ENCODE data around the gene ITGAV. TPM values are rescaled to one million over a fixed set of nuclear protein-coding genes. Genes with fewer than 3 reads are reported as not detected.

Gene ITGAV
- total and polyA plus RNA-seq, 2 donors from 2014 or later, result 26.3 to 99.0 TPM

GRCh38 chr2:186590350-186590758, 498 bp downstream of the ITGAV start:
- Histone ChIP-seq H3K27ac (ENCODE audit: low read depth in 2 of 2, low read length in 2 of 2) (peak overlapping the region; percentile 92 to 96), H3K9me3 (ENCODE audit: control insufficient read depth in 2 of 3, insufficient read depth in 1 of 3, low read length in 3 of 3) (no peaks in the 10 kb centered on the region), H3K36me3 (ENCODE audit: control insufficient read depth in 2 of 3, insufficient read depth in 3 of 3, low read length in 3 of 3) (no peaks in the 10 kb centered on the region), H3K4me1 (ENCODE audit: control insufficient read depth in 2 of 3, insufficient read depth in 2 of 3, low read depth in 1 of 3, low read length in 3 of 3) (peaks cover 0 to 13% (median 6%) of the 10 kb centered on the region in 3 donors), H3K27me3 (ENCODE audit: control insufficient read depth, insufficient read depth, low read length) (no peaks in the 10 kb centered on the region), H3K9ac (ENCODE audit: low read length in 3 of 3) (peak overlapping the region; percentile 12 to 82 (median 60)), H3K4me3 (ENCODE audit: low read length in 3 of 3) (peak overlapping the region; percentile 73 to 97 (median 93))
- DNase-seq (peak in 4 of 5 donors; percentile 58 to 83 (median 76)), FAIRE-seq (no peak)
- no peak for TF ChIP-seq CTCF (IDR thresholded peaks at IDR 0.05; ENCODE audit: borderline replicate concordance, extremely low read depth, insufficient read depth)
- intact Hi-C loops (cut with DNase I), result no loop called here

GRCh38 chr2:186590759-186591505, 1.1 kb downstream of the ITGAV start:
- peak overlapping the region; percentile 92 to 96 for H3K27ac ChIP-seq (ENCODE audit: low read depth in 2 of 2, low read length in 2 of 2)
- intact Hi-C loops (cut with DNase I), result no loop called here
- no peaks in the 10 kb centered on the region for H3K36me3 ChIP-seq (ENCODE audit: control insufficient read depth in 2 of 3, insufficient read depth in 3 of 3, low read length in 3 of 3)
- TF ChIP-seq CTCF (IDR thresholded peaks at IDR 0.05; ENCODE audit: borderline replicate concordance, extremely low read depth, insufficient read depth), result no peak
- H3K4me3 ChIP-seq (ENCODE audit: low read length in 3 of 3), result peak overlapping the region; percentile 73 to 97 (median 93)
- no peak for FAIRE-seq
- H3K4me1 ChIP-seq (ENCODE audit: control insufficient read depth in 2 of 3, insufficient read depth in 2 of 3, low read depth in 1 of 3, low read length in 3 of 3), result peaks cover 0 to 16% (median 6%) of the 10 kb centered on the region in 3 donors
- peak overlapping the region; percentile 12 to 82 (median 60) for H3K9ac ChIP-seq (ENCODE audit: low read length in 3 of 3)
- H3K27me3 ChIP-seq (ENCODE audit: control insufficient read depth, insufficient read depth, low read length), result no peaks in the 10 kb centered on the region
- DNase-seq, result peak in 4 of 5 donors; percentile 35 to 78 (median 59)
- no peaks in the 10 kb centered on the region for H3K9me3 ChIP-seq (ENCODE audit: control insufficient read depth in 2 of 3, insufficient read depth in 1 of 3, low read length in 3 of 3)

GRCh38 chr2:186591506-186591890, 1.6 kb downstream of the ITGAV start:
- Histone ChIP-seq H3K4me1 (ENCODE audit: control insufficient read depth in 2 of 3, insufficient read depth in 2 of 3, low read depth in 1 of 3, low read length in 3 of 3) (peaks cover 0 to 16% (median 6%) of the 10 kb centered on the region in 3 donors), H3K27ac (ENCODE audit: low read depth in 2 of 2, low read length in 2 of 2) (peak overlapping the region in 1 of 2 donors; percentile 92), H3K9ac (ENCODE audit: low read length in 3 of 3) (peak overlapping the region; percentile 12 to 82 (median 60)), H3K4me3 (ENCODE audit: low read length in 3 of 3) (peak overlapping the region; percentile 73 to 97 (median 93)), H3K36me3 (ENCODE audit: control insufficient read depth in 2 of 3, insufficient read depth in 3 of 3, low read length in 3 of 3) (no peaks in the 10 kb centered on the region), H3K27me3 (ENCODE audit: control insufficient read depth, insufficient read depth, low read length) (no peaks in the 10 kb centered on the region), H3K9me3 (ENCODE audit: control insufficient read depth in 2 of 3, insufficient read depth in 1 of 3, low read length in 3 of 3) (no peaks in the 10 kb centered on the region)
- no peak for TF ChIP-seq CTCF (IDR thresholded peaks at IDR 0.05; ENCODE audit: borderline replicate concordance, extremely low read depth, insufficient read depth)
- FAIRE-seq, result no peak
- intact Hi-C loops (cut with DNase I), result no loop called here
- DNase-seq, result peak in 1 of 5 donors; percentile 29

Data from kidney (tissue), 14 donors.